ENCODE results near the gene GSK3A. TPM values are rescaled to one million over a fixed set of nuclear protein-coding genes. Genes with fewer than 3 reads are reported as not detected.

The GSK3A gene
- total and polyA plus RNA-seq, 2 of the 4 experiments (the other 2 are of a cell fraction) = 8.1 to 43.3 TPM

DNA sequence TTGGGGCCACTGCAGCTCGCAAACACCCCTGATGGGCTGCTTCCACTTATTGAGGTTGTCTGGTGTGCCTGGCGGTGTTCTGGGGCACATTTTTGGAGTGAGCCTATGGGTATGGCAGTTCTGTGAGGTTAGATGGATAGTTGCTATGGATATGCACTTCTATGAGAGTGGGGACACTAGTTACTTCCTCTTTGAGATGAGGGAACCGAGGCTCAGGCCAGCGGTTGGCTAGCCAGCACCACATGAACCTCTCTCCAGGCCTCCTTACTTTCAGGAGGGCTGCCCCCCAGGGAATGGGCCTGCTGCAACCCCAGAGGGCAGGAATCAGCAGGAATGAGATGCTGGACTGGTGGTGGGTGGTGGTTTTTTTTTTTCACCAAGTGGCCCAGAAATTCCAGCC is 46.0 kb upstream of the GSK3A start:
- TF ChIP-seq SMC3 (IDR thresholded peaks at IDR 0.05; ENCODE audit: low read depth, low read length) (no peak), CTCF (conservative IDR thresholded peaks at IDR 0.05; ENCODE audit: low read depth, low read length) (no peak), POLR2A (IDR thresholded peaks at IDR 0.05; ENCODE audit: low read depth, low read length) (no peak), NFE2L2 (IDR thresholded peaks at IDR 0.05; ENCODE audit: low read depth, low read length) (no peak), MAFK (IDR thresholded peaks at IDR 0.05; ENCODE audit: low read depth, low read length) (no peak), CEBPB (IDR thresholded peaks at IDR 0.05; ENCODE audit: low read depth, low read length) (no peak), BHLHE40 (IDR thresholded peaks at IDR 0.05; ENCODE audit: low read depth, low read length) (no peak), CHD1 (IDR thresholded peaks at IDR 0.05; ENCODE audit: low read depth, low read length) (no peak), FOS (IDR thresholded peaks at IDR 0.05; ENCODE audit: low read depth, low read length) (no peak), RAD21 (IDR thresholded peaks at IDR 0.05; ENCODE audit: low read length) (no peak), MAZ (IDR thresholded peaks at IDR 0.05; ENCODE audit: borderline replicate concordance, low read depth, low read length) (no peak), RFX5 (IDR thresholded peaks at IDR 0.05; ENCODE audit: low read depth, low read length) (no peak), ELK1 (IDR thresholded peaks at IDR 0.05; ENCODE audit: borderline replicate concordance, low read depth, low read length) (no peak)
- Histone ChIP-seq H3K14ac (replicated peaks; ENCODE audit: low read depth, low read length) (no peak overlapping the region), H3K56ac (ENCODE audit: extremely low read depth, insufficient read depth, low read length) (no peak overlapping the region), H2BK20ac (ENCODE audit: low read depth, low read length) (no peak overlapping the region), H2AK9ac (replicated peaks; ENCODE audit: low read depth, low read length, poor library complexity) (no peak overlapping the region), H3K4me3 (ENCODE audit: insufficient read depth, low read depth, low read length) (no peak overlapping the region), H3K27ac (ENCODE audit: insufficient read depth, low read length) (no peak overlapping the region), H2AK5ac (ENCODE audit: low read depth, low read length) (no peak overlapping the region), H4K8ac (ENCODE audit: low read depth in 2 of 2, low read length in 2 of 2) (no peak overlapping the region), H3K9me3 (ENCODE audit: control insufficient read depth, insufficient read depth, low read length) (no peaks in the 10 kb centered on the region), H3K9me1 (ENCODE audit: insufficient read depth, low read length) (peaks cover 7% of the 10 kb centered on the region), H2BK5ac (ENCODE audit: low read depth, low read length, poor library complexity, severe bottlenecking) (no peak overlapping the region), H2BK15ac (ENCODE audit: low read depth, low read length) (no peak overlapping the region), H3K4me2 (ENCODE audit: low read depth, low read length) (no peak overlapping the region), H4K20me1 (ENCODE audit: insufficient read depth, low read length) (peaks cover 25% of the 10 kb centered on the region), H3K36me3 (ENCODE audit: control insufficient read depth, insufficient read depth, low read length) (peaks cover 62% of the 10 kb centered on the region), H3K4me1 (ENCODE audit: control insufficient read depth, insufficient read depth, low read length) (peaks cover 17% of the 10 kb centered on the region), H3K4ac (ENCODE audit: low read depth, low read length) (no peak overlapping the region), H2BK120ac (ENCODE audit: low read depth, low read length) (no peak overlapping the region), H4K91ac (ENCODE audit: insufficient read depth, low read depth, low read length) (no peak overlapping the region), H4K5ac (ENCODE audit: low read depth, low read length) (no peak overlapping the region), H3K79me1 (ENCODE audit: low read depth in 1 of 2, low read length in 2 of 2) (peaks cover 26 to 37% of the 10 kb centered on the region in 2 experiments), H3K18ac (ENCODE audit: low read depth, low read length) (no peak overlapping the region), H2AFZ (replicated peaks; ENCODE audit: low read length, poor library complexity) (no peak overlapping the region), H3K27me3 (ENCODE audit: control insufficient read depth, insufficient read depth, low read length) (no peaks in the 10 kb centered on the region), H3K23ac (ENCODE audit: low read depth, low read length) (no peak overlapping the region), H3K9ac (ENCODE audit: low read depth, low read length) (no peak overlapping the region)
- no TSS peak for BruUV-seq (replicated peaks)
- ChIA-PET POLR2A (ENCODE audit: unreplicated experiment) (interaction anchor here (0.6 kb wide), 1 partner anchor 14 kb away, joined by 3 read pairs; the partner anchor contains the start of gene PAFAH1B3), CTCF (no interaction called here)
- intact Hi-C loops (cut with micrococcal nuclease) = no loop called here
- in situ Hi-C loops (cut with MboI; ENCODE audit: low sequenced_read_pairs) = no loop called here
- DNase-seq (no peak), ATAC-seq (ENCODE audit: low read depth) (no peak)
- no CpG with 5 or more reads among the region's 4 CpGs for WGBS, 2 experiments (ENCODE audit: extremely low coverage in 2 of 2, insufficient read length in 1 of 2)
- dilution Hi-C loops (cut with HindIII; ENCODE audit: low sequenced_read_pairs, unreplicated experiment) = no loop called here

Measured in IMR-90 (cell line).